ENCODE measurements around the gene MEOX2. TPM values are rescaled to one million over a fixed set of nuclear protein-coding genes. Genes with fewer than 3 reads are reported as not detected.

MEOX2 gene
- total and polyA plus RNA-seq, 2 donors, result 5.6 to 43.1 TPM

DNA sequence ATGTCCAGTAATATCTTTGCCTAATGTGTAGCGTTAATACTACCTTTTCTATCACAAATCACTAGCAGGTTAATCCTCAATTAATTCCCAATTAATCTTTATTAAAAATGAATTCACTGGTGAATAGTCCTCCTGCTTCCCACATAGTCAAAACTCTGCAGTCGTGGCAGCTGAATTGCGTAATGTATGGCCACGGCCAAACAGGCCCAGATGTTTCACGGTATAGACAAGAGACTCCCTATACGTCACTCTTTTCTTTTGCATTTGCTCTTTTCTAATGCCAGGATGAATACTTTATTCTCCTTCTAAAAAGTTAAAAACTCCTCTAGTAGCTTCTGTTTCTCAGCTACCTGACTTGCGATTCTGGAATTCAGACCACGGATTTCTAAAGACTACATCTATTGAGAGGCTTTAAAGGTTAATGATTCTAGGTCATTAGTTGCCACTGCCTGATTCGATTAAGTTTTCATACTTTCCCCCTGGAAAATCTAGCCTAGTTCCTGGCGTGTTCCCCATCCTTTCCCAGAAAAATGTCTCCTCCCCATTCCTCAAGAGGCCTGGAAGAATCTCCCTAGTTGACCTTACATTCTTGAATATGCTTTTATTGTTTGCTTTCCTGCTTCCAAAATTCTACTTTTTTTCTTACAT lies 16.9 kb downstream of the MEOX2 start:
- Histone ChIP-seq H3K4me3 (ENCODE audit: low read depth, low read length) (no peak overlapping the region), H3K27ac (ENCODE audit: low read depth) (no peak overlapping the region), H3K4me1 (ENCODE audit: insufficient read depth) (no peaks in the 10 kb centered on the region), H3K36me3 (ENCODE audit: insufficient read depth) (no peaks in the 10 kb centered on the region)
- 87% methylated on average over 10 of the region's 10 CpGs for WGBS
- no peak for DNase-seq (ENCODE audit: extremely low spot score)

DNA sequence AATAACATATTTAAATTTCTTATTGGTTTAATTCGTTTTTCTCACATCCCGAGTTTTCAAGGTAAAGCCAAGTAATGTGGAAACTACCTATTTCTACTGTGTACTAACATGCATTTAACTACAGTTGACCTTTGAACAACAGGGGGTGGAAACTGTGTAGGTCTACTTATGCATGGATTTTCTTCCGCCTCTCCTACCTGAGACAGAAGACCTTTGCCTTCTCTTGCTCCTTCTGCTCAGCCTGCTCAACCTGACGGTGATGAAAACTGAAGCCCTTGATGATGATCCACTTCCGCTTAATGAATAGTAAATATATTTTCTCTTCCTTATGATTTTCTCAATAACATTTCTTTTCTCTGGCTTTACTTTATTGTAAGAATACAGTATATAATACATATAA lies 18.5 kb downstream of the MEOX2 start:
- Histone ChIP-seq H3K4me3 (ENCODE audit: low read depth, low read length) (no peak overlapping the region), H3K36me3 (ENCODE audit: insufficient read depth) (no peaks in the 10 kb centered on the region), H3K4me1 (ENCODE audit: insufficient read depth) (no peaks in the 10 kb centered on the region), H3K27ac (ENCODE audit: low read depth) (no peak overlapping the region)
- WGBS, result 92% methylated on average over 5 of the region's 5 CpGs
- no peak for DNase-seq (ENCODE audit: extremely low spot score)

DNA sequence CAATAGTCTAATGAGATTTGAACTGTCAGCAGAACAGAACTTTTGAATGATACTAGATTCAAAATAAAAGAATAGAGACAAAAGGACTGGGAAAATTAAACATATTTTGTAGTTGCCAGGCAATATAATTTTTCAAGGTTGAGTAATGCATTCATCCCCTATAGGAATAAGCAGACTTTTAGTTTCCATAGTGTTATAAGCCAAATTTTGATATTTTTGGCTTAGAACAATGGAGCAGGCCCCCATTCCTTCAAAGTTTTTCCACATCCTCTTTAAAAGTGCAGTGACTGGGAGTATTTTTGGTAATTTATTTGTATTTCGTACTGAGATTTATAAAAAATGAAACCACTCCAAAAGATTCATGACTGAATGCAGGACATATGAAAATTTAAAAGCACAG lies 24.0 kb downstream of the MEOX2 start:
- H3K27ac ChIP-seq (ENCODE audit: low read depth), result no peak overlapping the region
- no peaks in the 10 kb centered on the region for H3K4me1 ChIP-seq (ENCODE audit: insufficient read depth)
- no peak overlapping the region for H3K4me3 ChIP-seq (ENCODE audit: low read depth, low read length)
- 55% methylated on average over 1 of the region's 1 CpG for WGBS
- DNase-seq (ENCODE audit: extremely low spot score), result no peak
- no peaks in the 10 kb centered on the region for H3K36me3 ChIP-seq (ENCODE audit: insufficient read depth)

DNA sequence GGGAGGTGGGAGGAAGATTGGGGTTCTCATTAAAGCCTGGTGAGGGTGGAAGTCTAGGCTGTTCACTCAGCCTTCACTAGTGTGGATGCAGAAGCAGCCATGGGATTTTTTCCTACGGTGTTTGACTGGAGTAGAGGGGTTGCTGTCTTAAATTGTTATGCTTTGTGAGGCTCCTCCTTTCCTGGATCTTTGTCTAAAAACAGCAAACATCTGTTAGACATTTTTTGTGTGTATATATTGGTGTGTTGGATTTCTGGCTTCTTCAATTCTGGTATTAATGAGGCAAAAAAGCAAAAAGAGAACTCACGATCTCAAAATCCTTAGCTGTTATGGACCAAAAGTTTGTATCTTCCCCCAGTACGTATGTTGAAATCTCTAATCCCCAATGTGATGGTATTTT lies 28.2 kb downstream of the MEOX2 start:
- H3K4me3 ChIP-seq (ENCODE audit: low read depth, low read length), result no peak overlapping the region
- no peak for DNase-seq (ENCODE audit: extremely low spot score)
- WGBS, result 58% methylated on average over 3 of the region's 3 CpGs
- H3K4me1 ChIP-seq (ENCODE audit: insufficient read depth), result no peaks in the 10 kb centered on the region
- no peak overlapping the region for H3K27ac ChIP-seq (ENCODE audit: low read depth)
- H3K36me3 ChIP-seq (ENCODE audit: insufficient read depth), result no peaks in the 10 kb centered on the region

DNA sequence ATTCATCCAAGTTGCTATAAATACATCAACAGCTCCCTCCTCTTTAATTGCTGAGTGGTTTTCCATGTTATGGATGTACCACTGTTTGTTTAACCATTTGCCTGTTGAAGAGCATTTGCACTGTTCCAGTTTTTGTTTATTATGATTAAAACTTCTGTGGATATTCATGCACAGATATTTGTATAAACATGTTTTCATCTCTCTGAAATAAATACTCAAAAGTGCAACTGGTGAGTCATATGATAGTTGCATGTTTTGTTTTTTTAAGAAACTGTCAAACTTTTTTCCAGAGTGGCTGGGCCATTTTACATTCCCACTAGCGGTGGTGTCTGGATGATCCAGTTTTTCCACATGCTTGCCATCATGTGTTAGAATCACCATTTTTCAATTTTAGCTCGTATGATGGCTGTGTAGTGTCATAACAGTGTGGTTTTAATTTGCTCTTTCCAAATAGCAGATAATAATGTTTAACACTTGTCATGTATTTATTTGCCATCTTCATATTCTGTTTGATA lies 33.6 kb downstream of the MEOX2 start:
- 57% methylated on average over 2 of the region's 2 CpGs for WGBS

DNA sequence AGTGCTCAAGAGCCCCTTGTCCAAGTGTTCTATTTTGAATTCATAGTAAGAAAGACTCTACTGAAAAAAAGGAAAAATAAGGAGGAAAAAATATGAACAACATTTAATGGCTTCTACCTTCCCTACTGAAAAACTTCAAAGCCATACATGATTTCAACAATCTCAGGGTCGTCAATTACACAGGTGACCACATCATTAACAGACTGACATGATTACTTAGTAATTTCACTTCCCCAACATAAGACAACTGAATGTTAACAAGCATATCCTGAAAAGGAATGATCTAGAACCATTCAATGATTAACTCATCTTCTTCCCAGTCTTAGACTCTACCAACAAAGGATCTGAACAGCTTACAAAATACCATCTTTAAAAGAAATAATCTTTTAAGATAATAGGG lies 34.8 kb downstream of the MEOX2 start:
- no peak for DNase-seq (ENCODE audit: extremely low spot score)
- 88% methylated on average over 1 of the region's 1 CpG for WGBS
- Histone ChIP-seq H3K4me1 (ENCODE audit: insufficient read depth) (no peaks in the 10 kb centered on the region), H3K36me3 (ENCODE audit: insufficient read depth) (no peaks in the 10 kb centered on the region), H3K4me3 (ENCODE audit: low read depth, low read length) (no peak overlapping the region), H3K27ac (ENCODE audit: low read depth) (no peak overlapping the region)

More for the DNA sequence above, 33.6 kb downstream of the MEOX2 start:
- H3K4me1 ChIP-seq (ENCODE audit: insufficient read depth), result no peaks in the 10 kb centered on the region
- no peak overlapping the region for H3K27ac ChIP-seq (ENCODE audit: low read depth)
- no peaks in the 10 kb centered on the region for H3K36me3 ChIP-seq (ENCODE audit: insufficient read depth)
- no peak for DNase-seq (ENCODE audit: extremely low spot score)
- no peak overlapping the region for H3K4me3 ChIP-seq (ENCODE audit: low read depth, low read length)

DNA sequence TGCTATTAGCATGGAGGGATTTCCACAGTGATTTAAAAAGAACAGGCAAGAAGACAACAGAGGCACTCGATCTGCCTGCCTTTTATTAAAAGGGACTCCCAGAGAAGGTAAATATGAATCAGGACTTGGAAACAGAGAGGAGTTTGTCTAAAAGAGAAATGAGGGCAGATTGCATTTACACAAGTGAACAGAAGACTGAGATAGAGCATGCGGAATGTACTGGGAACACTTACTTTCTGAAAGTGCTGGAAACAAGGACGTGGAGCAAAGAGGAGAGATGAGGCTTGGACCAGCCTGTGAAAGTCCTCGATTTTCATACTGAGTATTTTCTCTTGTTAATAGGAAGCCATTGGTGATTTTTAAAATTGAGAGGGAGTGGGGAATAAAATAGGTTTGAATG lies 35.7 kb downstream of the MEOX2 start:
- Histone ChIP-seq H3K27ac (ENCODE audit: low read depth) (no peak overlapping the region), H3K4me1 (ENCODE audit: insufficient read depth) (no peaks in the 10 kb centered on the region)
- 83% methylated on average over 4 of the region's 4 CpGs for WGBS

DNA sequence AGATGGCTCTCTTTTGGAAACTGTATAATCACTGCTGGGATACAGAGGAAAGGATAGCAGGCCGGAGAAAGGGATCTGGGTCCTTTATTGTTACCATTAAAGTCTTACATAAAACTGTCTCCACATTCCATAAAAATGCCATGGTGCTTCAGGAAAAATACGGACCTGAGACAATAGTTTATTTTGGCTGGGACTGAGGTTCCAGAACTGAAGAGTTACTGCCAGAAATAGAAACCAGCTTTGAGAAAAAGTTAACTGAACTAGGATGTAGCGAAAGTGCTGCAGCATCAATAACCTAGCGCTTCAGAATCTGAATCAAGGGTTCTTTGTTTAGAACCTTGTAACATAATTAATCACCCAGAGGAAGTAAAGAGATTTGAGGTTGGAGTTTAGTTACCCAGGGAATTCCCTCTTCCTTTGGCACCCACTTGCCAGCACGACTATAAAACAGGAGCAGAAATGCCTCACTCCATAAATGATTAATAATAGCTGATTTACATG lies 38.0 kb downstream of the MEOX2 start:
- no peak overlapping the region for H3K27ac ChIP-seq (ENCODE audit: low read depth)
- H3K36me3 ChIP-seq (ENCODE audit: insufficient read depth), result no peaks in the 10 kb centered on the region
- H3K4me3 ChIP-seq (ENCODE audit: low read depth, low read length), result no peak overlapping the region
- H3K4me1 ChIP-seq (ENCODE audit: insufficient read depth), result no peaks in the 10 kb centered on the region
- WGBS, result 27% methylated on average over 5 of the region's 5 CpGs
- DNase-seq (ENCODE audit: extremely low spot score), result peak; percentile 25

More for the DNA sequence above, 35.7 kb downstream of the MEOX2 start:
- no peaks in the 10 kb centered on the region for H3K36me3 ChIP-seq (ENCODE audit: insufficient read depth)
- H3K4me3 ChIP-seq (ENCODE audit: low read depth, low read length), result no peak overlapping the region
- DNase-seq (ENCODE audit: extremely low spot score), result no peak

DNA sequence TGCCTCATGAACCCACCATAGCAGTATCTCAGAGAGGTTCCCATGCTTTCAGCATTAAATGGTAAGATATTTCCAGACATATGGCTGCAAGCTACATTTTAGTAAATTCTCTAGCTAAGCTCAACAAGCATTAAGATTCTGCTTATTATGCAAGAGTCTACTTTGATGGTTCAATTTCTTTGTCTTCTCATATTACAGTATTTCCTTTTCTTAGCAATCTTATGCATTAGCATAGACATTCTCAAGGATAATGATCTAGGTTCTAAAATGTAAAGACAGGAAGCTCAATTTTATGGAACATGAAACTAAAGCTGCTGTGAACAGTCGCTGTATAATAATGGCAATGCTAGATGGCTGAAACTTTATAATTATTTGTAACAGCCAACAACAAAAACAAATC lies 39.2 kb downstream of the MEOX2 start:
- no peaks in the 10 kb centered on the region for H3K4me1 ChIP-seq (ENCODE audit: insufficient read depth)
- H3K4me3 ChIP-seq (ENCODE audit: low read depth, low read length), result no peak overlapping the region
- no peaks in the 10 kb centered on the region for H3K36me3 ChIP-seq (ENCODE audit: insufficient read depth)
- WGBS, result 93% methylated on average over 1 of the region's 1 CpG
- H3K27ac ChIP-seq (ENCODE audit: low read depth), result no peak overlapping the region
- no peak for DNase-seq (ENCODE audit: extremely low spot score)

DNA sequence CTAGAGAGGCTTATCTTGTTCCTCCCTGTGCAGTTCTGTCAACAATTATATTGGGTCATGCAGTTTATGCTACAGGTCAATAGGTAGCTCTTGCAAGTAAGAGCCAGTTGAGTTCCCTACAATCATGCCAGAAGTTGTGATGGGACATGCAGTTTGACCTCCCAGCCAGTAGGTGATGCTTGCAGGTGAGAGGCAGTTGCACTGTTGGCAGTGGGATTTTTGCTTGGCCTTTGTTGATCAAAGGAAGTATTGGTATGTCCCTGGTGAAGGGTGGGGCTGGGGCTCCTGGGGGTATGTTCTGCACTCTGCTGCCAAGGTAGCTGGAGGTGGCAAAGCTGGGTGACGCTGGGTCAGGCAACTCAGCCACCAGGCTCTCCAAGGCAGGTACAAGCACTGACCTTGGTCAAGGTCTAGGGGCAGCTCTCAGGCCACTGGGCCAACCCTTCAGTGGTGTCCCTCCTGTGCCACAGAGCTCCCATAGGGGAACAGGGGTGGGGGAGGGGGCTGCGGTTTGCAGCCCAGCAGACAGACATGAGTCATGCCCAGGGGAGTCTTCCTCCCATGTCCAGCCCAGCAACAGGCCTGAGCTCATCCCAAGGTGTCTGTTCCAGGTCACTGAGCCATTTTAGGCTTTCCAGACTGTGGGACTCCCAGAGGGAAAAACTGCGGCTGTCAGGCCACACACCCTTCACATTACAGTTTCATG lies 43.3 kb downstream of the MEOX2 start:
- no peak for DNase-seq (ENCODE audit: extremely low spot score)
- Histone ChIP-seq H3K4me3 (ENCODE audit: low read depth, low read length) (no peak overlapping the region), H3K4me1 (ENCODE audit: insufficient read depth) (no peaks in the 10 kb centered on the region), H3K36me3 (ENCODE audit: insufficient read depth) (no peaks in the 10 kb centered on the region), H3K27ac (ENCODE audit: low read depth) (no peak overlapping the region)
- 98% methylated on average over 3 of the region's 3 CpGs for WGBS

DNA sequence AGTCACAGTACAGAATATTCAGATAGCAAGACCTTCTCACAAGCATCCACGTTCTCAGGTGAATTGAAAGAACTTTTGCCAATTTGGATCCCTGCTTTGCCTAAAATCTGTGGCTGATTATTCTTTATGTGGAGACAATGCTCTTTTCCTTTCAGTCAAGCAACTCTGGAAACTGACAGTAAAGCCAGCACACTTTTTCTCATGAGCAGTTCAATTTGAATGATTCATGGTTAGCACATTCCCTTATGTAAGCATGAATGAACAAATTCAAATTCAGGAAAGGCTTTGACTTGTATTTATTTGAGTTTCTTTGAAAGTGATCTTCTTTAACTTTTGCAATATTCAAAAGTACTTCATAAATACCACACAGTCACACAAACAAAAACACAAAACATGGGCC lies 57.6 kb downstream of the MEOX2 start:
- Histone ChIP-seq H3K4me3 (ENCODE audit: low read depth, low read length) (no peak overlapping the region), H3K36me3 (ENCODE audit: insufficient read depth) (no peaks in the 10 kb centered on the region), H3K4me1 (ENCODE audit: insufficient read depth) (no peaks in the 10 kb centered on the region), H3K27ac (ENCODE audit: low read depth) (no peak overlapping the region)
- no peak for DNase-seq (ENCODE audit: extremely low spot score)
- WGBS, result 78% methylated on average over 1 of the region's 1 CpG

DNA sequence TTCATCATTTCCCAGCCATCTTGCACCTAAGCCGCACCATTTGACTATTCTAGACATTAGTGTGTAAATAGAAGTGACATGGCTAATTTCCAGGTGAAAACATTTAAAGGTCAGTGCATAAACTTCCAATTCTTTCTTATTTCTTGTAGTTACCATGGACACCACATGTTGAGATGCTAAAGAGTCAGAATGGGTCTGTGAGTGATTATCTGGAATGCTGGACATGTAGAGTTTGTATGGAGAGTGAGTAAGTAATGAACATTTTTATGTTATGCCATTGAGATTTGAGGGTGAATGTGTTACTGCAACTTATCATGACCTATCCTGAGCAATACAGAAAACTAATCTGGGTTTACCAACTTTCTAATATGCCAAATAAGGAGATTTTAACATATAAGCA lies 60.4 kb downstream of the MEOX2 start:
- H3K27ac ChIP-seq (ENCODE audit: low read depth), result no peak overlapping the region
- H3K36me3 ChIP-seq (ENCODE audit: insufficient read depth), result no peaks in the 10 kb centered on the region
- H3K4me3 ChIP-seq (ENCODE audit: low read depth, low read length), result no peak overlapping the region
- H3K4me1 ChIP-seq (ENCODE audit: insufficient read depth), result no peaks in the 10 kb centered on the region
- WGBS, result 95% methylated on average over 1 of the region's 1 CpG
- no peak for DNase-seq (ENCODE audit: extremely low spot score)

DNA sequence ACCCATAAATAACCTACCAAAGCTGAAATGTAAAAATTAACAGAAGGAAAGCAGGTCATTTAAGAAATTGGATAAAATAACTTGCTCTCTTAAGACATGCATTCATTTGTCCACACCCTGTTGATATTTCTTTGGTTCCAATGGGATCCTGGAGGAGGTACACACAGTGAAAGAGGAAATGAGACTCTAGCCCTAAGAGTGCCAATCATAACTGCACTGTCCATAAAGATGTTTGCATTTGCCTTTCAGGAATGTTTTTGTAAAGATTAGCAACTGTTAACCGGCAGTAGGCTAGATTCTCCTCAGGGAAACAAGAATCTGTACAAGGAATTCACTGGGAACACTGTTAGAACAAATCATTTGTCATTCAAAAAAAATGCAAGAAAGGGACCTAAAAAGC lies 61.0 kb downstream of the MEOX2 start:
- H3K4me3 ChIP-seq (ENCODE audit: low read depth, low read length), result no peak overlapping the region
- no peaks in the 10 kb centered on the region for H3K36me3 ChIP-seq (ENCODE audit: insufficient read depth)
- H3K4me1 ChIP-seq (ENCODE audit: insufficient read depth), result no peaks in the 10 kb centered on the region
- H3K27ac ChIP-seq (ENCODE audit: low read depth), result no peak overlapping the region
- DNase-seq (ENCODE audit: extremely low spot score), result no peak
- WGBS, result 68% methylated on average over 1 of the region's 1 CpG

DNA sequence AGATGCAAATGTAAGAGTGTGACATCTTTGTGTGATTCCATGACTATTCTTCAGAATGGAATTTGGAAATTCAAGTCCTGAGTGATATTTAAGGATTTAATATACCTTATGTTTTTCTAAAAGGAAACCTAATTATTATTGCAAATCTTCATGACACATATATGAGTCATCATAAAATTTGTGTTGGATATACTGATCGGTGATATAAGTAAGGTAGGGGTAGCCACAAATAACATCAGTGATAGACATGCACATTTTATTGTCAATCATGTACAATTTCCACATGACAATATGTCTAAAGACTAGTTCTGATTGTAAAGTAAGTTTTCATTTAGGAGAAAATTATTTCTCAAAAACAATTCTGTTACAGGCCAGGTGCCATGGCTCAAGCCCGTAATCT lies 65.0 kb downstream of the MEOX2 start:
- Histone ChIP-seq H3K4me3 (ENCODE audit: low read depth, low read length) (no peak overlapping the region), H3K36me3 (ENCODE audit: insufficient read depth) (no peaks in the 10 kb centered on the region), H3K4me1 (ENCODE audit: insufficient read depth) (no peaks in the 10 kb centered on the region), H3K27ac (ENCODE audit: low read depth) (no peak overlapping the region)
- DNase-seq (ENCODE audit: extremely low spot score), result no peak
- WGBS, result 89% methylated on average over 2 of the region's 2 CpGs

Data from urinary bladder (tissue), 4 donors.